ENCODE data around the gene CYSTM1. TPM values are rescaled to one million over a fixed set of nuclear protein-coding genes. Genes with fewer than 3 reads are reported as not detected.

CYSTM1 gene
- total RNA-seq, 1 experiment from 2014 or later: 27.2 TPM

GRCh38 chr5:140159014-140159927 is 15.7 kb upstream of the CYSTM1 start:
- no peaks in the 10 kb centered on the region for H3K9me3 ChIP-seq (ENCODE audit: insufficient read depth, low read depth)
- CTCF ChIA-PET: no interaction called here
- H3K9me2 ChIP-seq (ENCODE audit: insufficient read depth): no peaks in the 10 kb centered on the region
- no peaks in the 10 kb centered on the region for H3F3A ChIP-seq (ENCODE audit: insufficient read depth, low read depth)
- H3K27ac ChIP-seq: no peak overlapping the region
- H3K36me3 ChIP-seq (ENCODE audit: low read depth): no peaks in the 10 kb centered on the region
- no peaks in the 10 kb centered on the region for H4K20me1 ChIP-seq (ENCODE audit: insufficient read depth)
- POLR2A ChIA-PET (ENCODE audit: unreplicated experiment): interaction anchor here (0.7 kb wide), 1 partner anchor 52 kb away, joined by 4 read pairs; no protein-coding TSS in a partner anchor
- H3K79me2 ChIP-seq (ENCODE audit: low read depth): no peaks in the 10 kb centered on the region
- H3K4me3 ChIP-seq: no peak overlapping the region
- no peak for DNase-seq
- no peaks in the 10 kb centered on the region for H3K27me3 ChIP-seq (ENCODE audit: insufficient read depth, low read depth)
- H2AFZ ChIP-seq: no peak overlapping the region
- TF ChIP-seq CTCF (conservative IDR thresholded peaks at IDR 0.05) (no peak), EZH2 (IDR thresholded peaks at IDR 0.05; ENCODE audit: low read depth) (no peak)
- H3K4me2 ChIP-seq: no peak overlapping the region
- intact Hi-C loops (cut with micrococcal nuclease; ENCODE audit: unreplicated experiment): loop anchor here (1.0 to 5.0 kb wide), 2 partner anchors 198 to 372 kb away; no protein-coding TSS in a partner anchor
- peaks cover 4% of the 10 kb centered on the region for H3K4me1 ChIP-seq (replicated peaks; ENCODE audit: insufficient read depth)
- BruUV-seq (replicated peaks): no TSS peak

- ChIA-PET POLR2A (ENCODE audit: unreplicated experiment) (no interaction called here), CTCF (no interaction called here)
- Histone ChIP-seq H3K9me3 (ENCODE audit: insufficient read depth, low read depth) (no peaks in the 10 kb centered on the region), H2AFZ (no peak overlapping the region), H3K79me2 (ENCODE audit: low read depth) (no peaks in the 10 kb centered on the region), H4K20me1 (ENCODE audit: insufficient read depth) (no peaks in the 10 kb centered on the region), H3K36me3 (ENCODE audit: low read depth) (no peaks in the 10 kb centered on the region), H3K9me2 (ENCODE audit: insufficient read depth) (no peaks in the 10 kb centered on the region), H3K4me3 (no peak overlapping the region), H3K4me2 (no peak overlapping the region), H3K27ac (no peak overlapping the region), H3K4me1 (replicated peaks; ENCODE audit: insufficient read depth) (peaks cover 12% of the 10 kb centered on the region), H3K27me3 (ENCODE audit: insufficient read depth, low read depth) (no peaks in the 10 kb centered on the region), H3F3A (ENCODE audit: insufficient read depth, low read depth) (peaks cover 4% of the 10 kb centered on the region; the same call in 1 of the 2 replicates)
- no peak for DNase-seq
- TF ChIP-seq EZH2 (IDR thresholded peaks at IDR 0.05; ENCODE audit: low read depth) (no peak), CTCF (conservative IDR thresholded peaks at IDR 0.05) (no peak)
- BruUV-seq (replicated peaks): no TSS peak
- intact Hi-C loops (cut with micrococcal nuclease; ENCODE audit: unreplicated experiment): no loop called here
Observed at GRCh38 chr5:140162275-140162674, 12.7 kb upstream of the CYSTM1 start.

- Histone ChIP-seq H3K9me2 (ENCODE audit: insufficient read depth) (no peaks in the 10 kb centered on the region), H2AFZ (no peak overlapping the region), H3K4me1 (replicated peaks; ENCODE audit: insufficient read depth) (peaks cover 12% of the 10 kb centered on the region), H3F3A (ENCODE audit: insufficient read depth, low read depth) (peaks cover 4% of the 10 kb centered on the region; the same call in 1 of the 2 replicates), H3K79me2 (ENCODE audit: low read depth) (no peaks in the 10 kb centered on the region), H4K20me1 (ENCODE audit: insufficient read depth) (no peaks in the 10 kb centered on the region), H3K4me3 (no peak overlapping the region), H3K36me3 (ENCODE audit: low read depth) (no peaks in the 10 kb centered on the region), H3K4me2 (no peak overlapping the region), H3K27ac (no peak overlapping the region), H3K27me3 (ENCODE audit: insufficient read depth, low read depth) (no peaks in the 10 kb centered on the region), H3K9me3 (ENCODE audit: insufficient read depth, low read depth) (no peaks in the 10 kb centered on the region)
- no peak for DNase-seq
- intact Hi-C loops (cut with micrococcal nuclease; ENCODE audit: unreplicated experiment): no loop called here
- ChIA-PET POLR2A (ENCODE audit: unreplicated experiment) (no interaction called here), CTCF (no interaction called here)
- BruUV-seq (replicated peaks): no TSS peak
- no peak for TF ChIP-seq CTCF (conservative IDR thresholded peaks at IDR 0.05)
- no peak for TF ChIP-seq EZH2 (IDR thresholded peaks at IDR 0.05; ENCODE audit: low read depth)
Observed at GRCh38 chr5:140162781-140163180, 12.2 kb upstream of the CYSTM1 start.
